Liver (tissue), 2 donors: ENCODE results near the gene TMEM187.

Source experiments
- TF ChIP-seq, protein P1 (sequence below): fragments of 150-350 bp; IDR thresholded peaks from 2 replicates; pipeline ENCODE4 v1.5.1; 2017; ENCODE audit warnings: improper control_type of control experiment, low read depth, low read length; ENCODE audit not compliant: missing input control
- TF ChIP-seq, protein P2 (sequence below): IDR thresholded peaks from 2 replicates; pipeline ENCODE4 v1.6.1; 2016; ENCODE audit warnings: antibody characterized with exemption
- donor health status: healthy.

DNA sequence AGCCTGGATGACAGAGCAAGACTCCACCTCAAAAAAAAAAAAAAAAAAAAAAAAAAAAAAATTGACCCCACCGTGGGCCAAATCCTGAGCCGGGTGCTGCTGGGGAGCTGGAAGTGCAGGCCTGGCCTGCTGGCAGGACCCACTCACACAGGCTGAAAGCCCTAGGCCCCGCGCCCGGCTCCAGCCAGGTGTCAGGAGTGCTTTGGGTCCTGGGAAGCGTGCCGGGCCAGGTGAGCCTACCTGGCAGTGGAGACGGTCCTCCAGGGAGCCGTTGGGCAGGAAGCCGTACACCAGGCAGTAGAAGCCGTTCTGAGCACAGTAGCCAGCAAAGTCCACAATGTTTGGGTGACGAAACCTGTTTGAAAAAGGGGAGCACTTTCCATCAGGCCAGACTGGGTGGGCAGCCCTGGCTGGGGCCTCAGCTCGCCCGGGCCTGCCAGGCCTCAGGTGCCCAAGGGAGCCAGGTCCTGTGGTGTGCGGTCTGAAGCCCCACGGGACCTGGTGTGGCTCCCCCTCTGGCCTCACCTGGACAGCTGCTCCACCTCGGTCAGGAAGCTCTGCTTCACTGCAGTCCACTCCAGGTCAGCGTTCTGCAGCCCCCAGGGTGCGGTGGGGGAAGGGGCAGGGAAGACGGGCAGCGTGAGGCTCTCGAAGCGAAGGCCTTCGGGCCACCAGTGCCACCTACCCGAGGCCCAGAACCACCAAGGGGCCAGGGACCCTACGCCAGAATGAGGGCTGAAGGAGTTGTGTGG lies 45.4 kb downstream of the TMEM187 start:
- TF ChIP-seq, protein P1, sequence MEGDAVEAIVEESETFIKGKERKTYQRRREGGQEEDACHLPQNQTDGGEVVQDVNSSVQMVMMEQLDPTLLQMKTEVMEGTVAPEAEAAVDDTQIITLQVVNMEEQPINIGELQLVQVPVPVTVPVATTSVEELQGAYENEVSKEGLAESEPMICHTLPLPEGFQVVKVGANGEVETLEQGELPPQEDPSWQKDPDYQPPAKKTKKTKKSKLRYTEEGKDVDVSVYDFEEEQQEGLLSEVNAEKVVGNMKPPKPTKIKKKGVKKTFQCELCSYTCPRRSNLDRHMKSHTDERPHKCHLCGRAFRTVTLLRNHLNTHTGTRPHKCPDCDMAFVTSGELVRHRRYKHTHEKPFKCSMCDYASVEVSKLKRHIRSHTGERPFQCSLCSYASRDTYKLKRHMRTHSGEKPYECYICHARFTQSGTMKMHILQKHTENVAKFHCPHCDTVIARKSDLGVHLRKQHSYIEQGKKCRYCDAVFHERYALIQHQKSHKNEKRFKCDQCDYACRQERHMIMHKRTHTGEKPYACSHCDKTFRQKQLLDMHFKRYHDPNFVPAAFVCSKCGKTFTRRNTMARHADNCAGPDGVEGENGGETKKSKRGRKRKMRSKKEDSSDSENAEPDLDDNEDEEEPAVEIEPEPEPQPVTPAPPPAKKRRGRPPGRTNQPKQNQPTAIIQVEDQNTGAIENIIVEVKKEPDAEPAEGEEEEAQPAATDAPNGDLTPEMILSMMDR: no peak
- TF ChIP-seq, protein P2, sequence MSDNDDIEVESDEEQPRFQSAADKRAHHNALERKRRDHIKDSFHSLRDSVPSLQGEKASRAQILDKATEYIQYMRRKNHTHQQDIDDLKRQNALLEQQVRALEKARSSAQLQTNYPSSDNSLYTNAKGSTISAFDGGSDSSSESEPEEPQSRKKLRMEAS: no peak
